Mesendoderm (in vitro differentiated cells): ENCODE results near the gene S100A6.

Experiments used
- DNase-seq: peaks from one replicate; pipeline ENCODE4 v3.0.0; 2013
- H2AK5ac ChIP-seq: 2 replicates; pipeline ENCODE4 v1.6.1; 2013; ENCODE audit warnings: low read length, inconsistent platforms
- H2BK120ac ChIP-seq: 2 replicates; pipeline ENCODE4 v1.6.1; 2013; ENCODE audit warnings: low read depth, mild to moderate bottlenecking, low read length, moderate library complexity, mixed read lengths
- H2BK15ac ChIP-seq: replicated peaks from 2 replicates; pipeline ENCODE4 v1.6.1; 2013; ENCODE audit warnings: low read depth, mild to moderate bottlenecking, moderate library complexity
- H2BK5ac ChIP-seq: 2 replicates; pipeline ENCODE4 v1.6.1; 2013; ENCODE audit warnings: low read length, inconsistent platforms
- H3K18ac ChIP-seq: 2 replicates; pipeline ENCODE4 v1.6.1; 2013; ENCODE audit warnings: mild to moderate bottlenecking, low read length, mixed read lengths
- H3K23ac ChIP-seq: one replicate; pipeline ENCODE4 v1.6.1; 2013; ENCODE audit warnings: low read length
- H3K27ac ChIP-seq: 2 replicates; pipeline ENCODE4 v1.5.1; 2013; ENCODE audit warnings: low read depth, mild to moderate bottlenecking, inconsistent platforms, low read length, moderate library complexity
- H3K27me3 ChIP-seq: 2 replicates; pipeline ENCODE4 v1.6.1; 2013; ENCODE audit warnings: low read length, control low read depth, mild to moderate bottlenecking, inconsistent platforms; ENCODE audit not compliant: insufficient read depth, poor library complexity
- H3K36me3 ChIP-seq: 2 replicates; pipeline ENCODE4 v1.6.1; 2013; ENCODE audit warnings: low read length, inconsistent platforms; ENCODE audit not compliant: control insufficient read depth, insufficient read depth
- H3K4ac ChIP-seq: one replicate; pipeline ENCODE4 v1.6.1; 2013; ENCODE audit warnings: low read depth, mild to moderate bottlenecking, low read length, moderate library complexity
- H3K4me1 ChIP-seq: 2 replicates; pipeline ENCODE4 v1.6.1; 2013; ENCODE audit warnings: low read depth, low read length, inconsistent platforms; ENCODE audit not compliant: control insufficient read depth
- H3K4me2 ChIP-seq: 2 replicates; pipeline ENCODE4 v1.6.1; 2013; ENCODE audit warnings: low read length
- H3K4me3 ChIP-seq: 2 replicates; pipeline ENCODE4 v1.5.1; 2013; ENCODE audit warnings: mild to moderate bottlenecking, low read length
- H3K56ac ChIP-seq: one replicate; pipeline ENCODE4 v1.6.1; 2013; ENCODE audit warnings: low read length
- H3K79me1 ChIP-seq: 2 replicates; pipeline ENCODE4 v1.6.1; 2013; ENCODE audit warnings: low read length, inconsistent platforms
- H3K79me2 ChIP-seq: 2 replicates; pipeline ENCODE4 v1.6.1; 2013; ENCODE audit warnings: mild to moderate bottlenecking, low read length; ENCODE audit not compliant: control insufficient read depth, insufficient read depth
- H3K9ac ChIP-seq: 2 replicates; pipeline ENCODE4 v1.6.1; 2013; ENCODE audit warnings: low read length, inconsistent platforms
- H4K5ac ChIP-seq: one replicate; pipeline ENCODE4 v1.6.1; 2013; ENCODE audit warnings: low read length
- H4K8ac ChIP-seq: one replicate; pipeline ENCODE4 v1.6.1; 2013; ENCODE audit warnings: low read depth, mild to moderate bottlenecking, control low read depth, low read length, moderate library complexity
- WGBS: extraction: QIAGEN DNeasy Blood & Tissue Kit; methylation state at CpG from one replicate; pipeline ENCODE4 v1.1.7; 2013; ENCODE audit warnings: low lambda C conversion rate, missing lambda C conversion rate; ENCODE audit not compliant: insufficient coverage; ENCODE audit errors: extremely low coverage; 5-methylcytosine and 5-hydroxymethylcytosine counted together

S100A6 gene

DNA sequence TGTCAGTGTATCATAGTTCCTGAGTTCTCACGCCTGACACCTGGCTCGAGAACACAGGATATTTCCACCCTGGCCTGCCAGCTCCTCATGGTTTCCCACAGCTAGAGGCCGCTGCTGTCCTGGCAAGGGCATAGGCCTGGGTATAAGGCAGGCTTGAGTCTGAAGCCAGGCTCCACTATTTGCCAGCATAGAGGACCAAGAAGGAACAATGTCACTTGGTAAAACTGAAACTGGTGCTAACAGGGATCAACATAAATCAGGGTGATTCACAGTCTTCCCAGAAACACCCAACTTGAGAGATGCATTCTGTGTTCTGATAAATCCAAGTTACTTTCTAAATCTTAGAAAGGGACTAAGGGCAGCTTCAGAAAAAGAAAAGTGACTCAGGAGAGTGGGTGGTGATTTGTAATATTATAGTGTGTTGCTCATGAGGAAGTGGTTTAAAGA is 36.8 kb upstream of the S100A6 start:
- no peak overlapping the region for H3K9ac ChIP-seq
- peaks cover 5% of the 10 kb centered on the region for H3K4me1 ChIP-seq
- no peak overlapping the region for H3K23ac ChIP-seq
- no peak overlapping the region for H4K5ac ChIP-seq
- no peak overlapping the region for H3K4ac ChIP-seq
- peak; percentile 81 for DNase-seq
- H3K27ac ChIP-seq = no peak overlapping the region
- H2BK5ac ChIP-seq = no peak overlapping the region
- no peak overlapping the region for H3K4me3 ChIP-seq
- no peaks in the 10 kb centered on the region for H3K79me2 ChIP-seq
- no peak overlapping the region for H2AK5ac ChIP-seq
- no peak overlapping the region for H2BK15ac ChIP-seq
- H4K8ac ChIP-seq = no peak overlapping the region
- no peaks in the 10 kb centered on the region for H3K36me3 ChIP-seq
- H3K27me3 ChIP-seq = no peaks in the 10 kb centered on the region
- no CpG with 5 or more reads among the region's 3 CpGs for WGBS
- H3K18ac ChIP-seq = no peak overlapping the region
- no peak overlapping the region for H3K56ac ChIP-seq
- no peak overlapping the region for H3K4me2 ChIP-seq
- no peak overlapping the region for H2BK120ac ChIP-seq
- H3K79me1 ChIP-seq = no peaks in the 10 kb centered on the region

- Histone ChIP-seq H2BK120ac (no peak overlapping the region), H3K4me1 (peaks cover 7% of the 10 kb centered on the region), H2BK15ac (no peak overlapping the region), H3K27me3 (no peaks in the 10 kb centered on the region), H4K8ac (no peak overlapping the region), H3K23ac (no peak overlapping the region), H3K56ac (peak overlapping the region; percentile 52), H4K5ac (no peak overlapping the region), H3K4ac (no peak overlapping the region), H3K9ac (no peak overlapping the region), H3K79me1 (no peaks in the 10 kb centered on the region), H3K18ac (no peak overlapping the region), H3K27ac (no peak overlapping the region), H2BK5ac (no peak overlapping the region), H3K79me2 (no peaks in the 10 kb centered on the region), H3K4me2 (no peak overlapping the region), H3K36me3 (no peaks in the 10 kb centered on the region), H2AK5ac (no peak overlapping the region), H3K4me3 (no peak overlapping the region)
- no peak for DNase-seq
- no CpG with 5 or more reads among the region's 7 CpGs for WGBS
Observed at GRCh38 chr1:153571706-153572105, 35.9 kb upstream of the S100A6 start.

DNA sequence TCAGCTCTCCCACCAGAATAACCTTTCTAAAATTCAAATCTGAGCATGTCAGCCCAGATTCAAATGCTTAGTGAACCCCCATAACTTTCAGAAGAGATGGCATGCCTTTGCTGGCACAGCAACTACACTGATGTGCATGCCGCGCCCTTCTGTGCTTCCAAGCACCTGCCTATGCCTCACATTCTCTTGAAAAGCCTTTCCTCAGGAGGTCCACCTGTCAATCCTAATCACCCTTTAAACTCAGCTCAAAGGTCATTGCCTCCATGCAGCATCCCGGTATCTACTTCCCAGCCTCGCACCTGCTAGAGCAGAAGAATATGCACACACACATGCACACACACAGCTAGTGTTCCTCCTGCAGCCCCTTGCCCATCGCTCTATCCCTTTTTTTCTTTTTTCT is 35.1 kb upstream of the S100A6 start:
- H3K4me3 ChIP-seq = no peak overlapping the region
- no peak overlapping the region for H4K5ac ChIP-seq
- H2AK5ac ChIP-seq = no peak overlapping the region
- no peak overlapping the region for H2BK120ac ChIP-seq
- no peak for DNase-seq
- no peak overlapping the region for H3K27ac ChIP-seq
- peaks cover 8% of the 10 kb centered on the region for H3K4me1 ChIP-seq
- no peak overlapping the region for H3K56ac ChIP-seq
- no peak overlapping the region for H4K8ac ChIP-seq
- no peak overlapping the region for H2BK5ac ChIP-seq
- H3K27me3 ChIP-seq = no peaks in the 10 kb centered on the region
- no peak overlapping the region for H3K9ac ChIP-seq
- no peak overlapping the region for H3K4ac ChIP-seq
- H3K18ac ChIP-seq = no peak overlapping the region
- no peak overlapping the region for H2BK15ac ChIP-seq
- H3K79me2 ChIP-seq = no peaks in the 10 kb centered on the region
- no peak overlapping the region for H3K23ac ChIP-seq
- H3K4me2 ChIP-seq = no peak overlapping the region
- H3K36me3 ChIP-seq = no peaks in the 10 kb centered on the region
- no peaks in the 10 kb centered on the region for H3K79me1 ChIP-seq
- no CpG with 5 or more reads among the region's 5 CpGs for WGBS

DNA sequence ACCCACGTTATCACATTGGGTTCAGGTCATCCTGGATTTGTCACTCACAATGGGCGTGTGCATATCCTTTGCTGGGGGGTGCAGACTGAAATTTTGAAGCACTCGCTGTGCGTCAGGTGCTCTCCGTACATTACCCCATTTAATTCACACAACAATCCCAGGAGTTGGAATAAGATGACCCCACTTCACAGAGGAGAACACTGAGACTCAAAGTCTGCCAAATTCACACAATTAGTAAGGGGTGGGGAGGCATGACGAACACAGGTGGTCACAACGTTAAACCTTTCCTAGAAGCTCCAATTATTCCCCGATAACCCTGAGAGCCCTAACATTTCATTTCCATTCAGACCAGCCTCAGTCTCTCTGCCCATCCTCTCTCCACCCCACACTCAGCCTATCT is 33.7 kb upstream of the S100A6 start:
- no peak overlapping the region for H4K5ac ChIP-seq
- no peak overlapping the region for H3K4me3 ChIP-seq
- H2BK15ac ChIP-seq = no peak overlapping the region
- no peak overlapping the region for H3K56ac ChIP-seq
- H4K8ac ChIP-seq = no peak overlapping the region
- no peak overlapping the region for H2BK120ac ChIP-seq
- no peaks in the 10 kb centered on the region for H3K36me3 ChIP-seq
- H3K27ac ChIP-seq = no peak overlapping the region
- H3K9ac ChIP-seq = no peak overlapping the region
- DNase-seq = no peak
- no peak overlapping the region for H2BK5ac ChIP-seq
- H3K79me1 ChIP-seq = no peaks in the 10 kb centered on the region
- H3K4ac ChIP-seq = no peak overlapping the region
- no peak overlapping the region for H3K18ac ChIP-seq
- no peaks in the 10 kb centered on the region for H3K27me3 ChIP-seq
- peaks cover 10% of the 10 kb centered on the region for H3K4me1 ChIP-seq
- no peak overlapping the region for H3K23ac ChIP-seq
- WGBS = no CpG with 5 or more reads among the region's 8 CpGs
- H3K4me2 ChIP-seq = no peak overlapping the region
- H3K79me2 ChIP-seq = no peaks in the 10 kb centered on the region
- H2AK5ac ChIP-seq = no peak overlapping the region

GRCh38 chr1:153568367-153569099 is 32.7 kb upstream of the S100A6 start:
- Histone ChIP-seq H3K27ac (peak overlapping the region; percentile 26), H3K4me3 (no peak overlapping the region)

More at GRCh38 chr1:153568367-153569099, 32.7 kb upstream of the S100A6 start:
- Histone ChIP-seq H3K4me1 (peaks cover 10% of the 10 kb centered on the region), H2AK5ac (peak overlapping the region; percentile 38), H3K23ac (no peak overlapping the region), H2BK5ac (peak overlapping the region; percentile 31), H3K4ac (peak overlapping the region; percentile 38), H3K36me3 (no peaks in the 10 kb centered on the region), H2BK120ac (no peak overlapping the region), H3K56ac (peak overlapping the region; percentile 85), H3K4me2 (peak overlapping the region; percentile 41), H3K9ac (peak overlapping the region; percentile 58), H3K79me2 (no peaks in the 10 kb centered on the region), H3K27me3 (no peaks in the 10 kb centered on the region), H4K8ac (no peak overlapping the region), H3K79me1 (no peaks in the 10 kb centered on the region), H3K18ac (peak overlapping the region; percentile 8), H2BK15ac (no peak overlapping the region), H4K5ac (peak overlapping the region; percentile 90)
- DNase-seq = peak; percentile 96
- no CpG with 5 or more reads among the region's 25 CpGs for WGBS
